Prostate gland (tissue), 2 donors: Measurements from ENCODE around the gene CKMT1B. TPM values are rescaled to one million over a fixed set of nuclear protein-coding genes. Genes with fewer than 3 reads are reported as not detected.
"Not testable (repeated sequence)": the region's sequence is repeated elsewhere in the genome, so short reads cannot be mapped to it uniquely, and the experiment has no call there.

Experiments
- DNase-seq: peaks from one replicate; pipeline ENCODE4 v3.0.0-alpha.2; 2019; ENCODE audit warnings: low spot score
- H3K27ac ChIP-seq, 2 donors: fragments of 200-600 bp; sonication (generic); 2 replicates each; pipeline ENCODE4 v1.5.1; 2017 to 2019
- H3K27me3 ChIP-seq: fragments of 200-600 bp; sonication (generic); replicated peaks from 2 replicates; pipeline ENCODE4 v1.5.1; 2019; ENCODE audit not compliant: insufficient read depth
- H3K36me3 ChIP-seq, 2 donors: fragments of 200-600 bp; sonication (generic); 1 replicate in 1 of 2; 2 replicates in 1 of 2; pipeline versions ENCODE4 v1.5.1 to v1.8.1; 2017 to 2019
- H3K4me1 ChIP-seq: fragments of 200-600 bp; sonication (generic); replicated peaks from 2 replicates; pipeline ENCODE4 v1.5.1; 2019
- H3K4me3 ChIP-seq, 2 donors: fragments of 200-600 bp; sonication (generic); 2 replicates each; pipeline ENCODE4 v1.5.1; 2017 to 2019
- H3K9me3 ChIP-seq: fragments of 200-600 bp; sonication (generic); 2 replicates; pipeline ENCODE4 v1.5.1; 2017
- POLR2A ChIP-seq: fragments of 450-650 bp; IDR thresholded peaks from one replicate; pipeline ENCODE4 v1.6.1; 2016; ENCODE audit warnings: antibody characterized with exemption, mild to moderate bottlenecking
- POLR2AphosphoS5 ChIP-seq: sonication (generic); formaldehyde crosslinking; IDR thresholded peaks from one replicate; pipeline ENCODE4 v1.6.1; 2017; ENCODE audit warnings: antibody characterized with exemption
- WGBS: methylation state at CpG from one replicate; pipeline ENCODE4 v1.1.5; 2018; 5-methylcytosine and 5-hydroxymethylcytosine counted together
- intact Hi-C: fragments of 100-400 bp; cut with DNase I; formaldehyde crosslinking; loops from one replicate; pipeline ENCODE4 v1.14.2; 2022
- total RNA-seq, 2 donors: library from RNA; depleted of rRNA; stranded (reverse); fragments of >200 nt; gene quantifications; one replicate each; pipeline ENCODE4 v1.1.0, GENCODE V29; 2016
- TF ChIP-seq, protein P1 (sequence below), 4 experiments: fragments of 200-600 bp in 2 of 4; fragments of 450-650 bp in 2 of 4; sonication (generic) in 2 of 4; IDR thresholded peaks; 1 replicate in 3 of 4; 2 replicates in 1 of 4; pipeline ENCODE4 v1.5.1; 2016 to 2019; ENCODE audit warnings: antibody characterized with exemption in 4 of 4, mild to moderate bottlenecking in 2 of 4, moderate library complexity in 2 of 4

The CKMT1B gene
- total RNA-seq, 2 donors from 2014 or later: 3.5 to 18.9 TPM

DNA sequence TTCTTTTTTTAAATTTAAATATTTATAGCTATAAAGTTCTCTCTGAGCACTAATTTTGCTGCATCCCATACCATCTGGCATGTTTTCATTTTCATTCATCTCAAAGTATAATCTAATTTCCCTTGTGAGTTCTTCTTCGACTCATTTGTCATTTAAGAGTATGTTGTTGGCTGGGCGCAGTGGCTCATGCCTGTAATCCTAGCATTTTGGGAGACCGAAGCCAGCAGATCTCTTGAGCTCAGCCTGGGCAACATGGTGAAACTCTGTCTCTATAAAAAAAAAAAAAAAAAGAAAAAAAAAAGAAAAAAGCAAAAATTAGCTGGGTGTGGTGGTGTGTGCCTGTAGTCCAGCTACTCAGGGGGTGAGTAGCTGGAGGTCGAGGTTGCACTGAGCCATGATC lies 41.6 kb upstream of the CKMT1B start:
- Histone ChIP-seq H3K27me3 (no peaks in the 10 kb centered on the region), H3K4me3 (no peak overlapping the region), H3K9me3 (no peaks in the 10 kb centered on the region), H3K36me3 (no peaks in the 10 kb centered on the region), H3K27ac (no peak overlapping the region), H3K4me1 (no peaks in the 10 kb centered on the region)
- 97% methylated on average over 4 of the region's 4 CpGs for WGBS
- DNase-seq: no peak
- intact Hi-C loops: no loop called here
- TF ChIP-seq POLR2AphosphoS5: no peak
- TF ChIP-seq, protein P1, sequence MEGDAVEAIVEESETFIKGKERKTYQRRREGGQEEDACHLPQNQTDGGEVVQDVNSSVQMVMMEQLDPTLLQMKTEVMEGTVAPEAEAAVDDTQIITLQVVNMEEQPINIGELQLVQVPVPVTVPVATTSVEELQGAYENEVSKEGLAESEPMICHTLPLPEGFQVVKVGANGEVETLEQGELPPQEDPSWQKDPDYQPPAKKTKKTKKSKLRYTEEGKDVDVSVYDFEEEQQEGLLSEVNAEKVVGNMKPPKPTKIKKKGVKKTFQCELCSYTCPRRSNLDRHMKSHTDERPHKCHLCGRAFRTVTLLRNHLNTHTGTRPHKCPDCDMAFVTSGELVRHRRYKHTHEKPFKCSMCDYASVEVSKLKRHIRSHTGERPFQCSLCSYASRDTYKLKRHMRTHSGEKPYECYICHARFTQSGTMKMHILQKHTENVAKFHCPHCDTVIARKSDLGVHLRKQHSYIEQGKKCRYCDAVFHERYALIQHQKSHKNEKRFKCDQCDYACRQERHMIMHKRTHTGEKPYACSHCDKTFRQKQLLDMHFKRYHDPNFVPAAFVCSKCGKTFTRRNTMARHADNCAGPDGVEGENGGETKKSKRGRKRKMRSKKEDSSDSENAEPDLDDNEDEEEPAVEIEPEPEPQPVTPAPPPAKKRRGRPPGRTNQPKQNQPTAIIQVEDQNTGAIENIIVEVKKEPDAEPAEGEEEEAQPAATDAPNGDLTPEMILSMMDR (IDR thresholded peaks at IDR 0.05): no peak
- TF ChIP-seq POLR2A: no peak

DNA sequence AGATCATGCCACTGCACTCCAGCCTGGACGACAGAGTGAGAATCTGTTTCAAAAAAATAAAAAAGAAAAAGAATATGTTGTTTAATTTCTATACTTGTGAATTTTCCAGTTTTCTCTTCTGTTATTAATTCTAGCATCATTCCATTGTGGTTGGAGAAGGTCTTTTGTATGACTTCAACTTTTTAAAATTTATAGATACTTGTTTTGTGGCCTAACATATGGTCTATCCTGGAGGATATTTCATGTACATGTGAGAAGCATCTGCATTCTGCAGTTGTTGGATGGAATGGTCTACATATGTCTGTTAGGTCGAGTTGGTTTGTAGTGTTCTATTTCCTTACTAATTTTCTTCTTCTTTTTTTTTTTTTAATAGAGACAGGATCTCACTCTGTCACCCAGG lies 40.8 kb upstream of the CKMT1B start:
- no peaks in the 10 kb centered on the region for H3K27me3 ChIP-seq
- H3K4me3 ChIP-seq: no peak overlapping the region
- intact Hi-C loops: no loop called here
- no peaks in the 10 kb centered on the region for H3K4me1 ChIP-seq
- TF ChIP-seq POLR2A (no peak), POLR2AphosphoS5 (no peak)
- TF ChIP-seq, protein P1 (IDR thresholded peaks at IDR 0.05): no peak
- H3K9me3 ChIP-seq: no peaks in the 10 kb centered on the region
- H3K27ac ChIP-seq: no peak overlapping the region
- DNase-seq: no peak
- 79% methylated on average over 2 of the region's 2 CpGs for WGBS
- no peaks in the 10 kb centered on the region for H3K36me3 ChIP-seq

DNA sequence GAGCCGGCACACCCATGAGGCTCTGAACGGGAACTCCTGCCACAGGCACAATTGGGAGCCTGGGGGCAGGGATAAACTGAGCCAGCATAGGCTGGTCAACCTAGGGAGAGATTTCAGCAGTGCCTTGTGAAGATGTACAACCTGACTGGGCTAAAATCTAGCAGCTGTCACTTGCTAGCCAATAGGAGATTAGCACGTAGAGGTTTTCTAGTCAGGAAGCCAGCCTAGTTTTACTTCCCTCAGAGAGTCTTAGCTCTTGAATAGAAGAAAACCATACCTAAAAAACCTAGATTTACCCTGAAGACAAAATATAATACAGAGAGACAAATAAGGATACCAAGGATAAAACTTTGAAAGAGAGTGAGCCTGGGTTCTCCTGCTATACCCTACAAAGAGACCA lies 31.1 kb upstream of the CKMT1B start:
- H3K36me3 ChIP-seq, H3K27me3 ChIP-seq, H3K9me3 ChIP-seq, H3K4me1 ChIP-seq, H3K4me3 ChIP-seq, H3K27ac ChIP-seq, DNase-seq, intact Hi-C loops: not testable (repeated sequence)
- WGBS: no CpG with 5 or more reads among the region's 3 CpGs

DNA sequence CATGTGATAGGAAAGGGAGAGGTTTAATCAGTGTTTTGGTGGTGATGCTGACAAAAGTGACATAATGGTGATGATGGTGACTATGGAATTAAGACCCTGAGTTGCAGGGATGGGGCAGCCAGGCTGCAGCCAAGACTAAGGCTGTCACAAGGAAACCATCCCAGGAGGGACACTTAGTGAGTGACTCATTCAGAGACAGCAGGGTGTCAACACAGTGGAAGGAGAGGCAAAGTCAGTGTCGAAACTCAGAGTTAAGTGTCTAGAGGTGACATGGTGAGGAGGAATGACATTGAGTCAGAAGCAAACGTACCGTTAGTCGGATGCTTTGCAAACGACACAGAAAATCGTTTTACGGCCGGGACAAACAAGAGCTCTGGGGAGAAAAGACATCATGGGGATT lies 30.0 kb upstream of the CKMT1B start:
- no CpG with 5 or more reads among the region's 8 CpGs for WGBS
- H3K4me1 ChIP-seq, H3K27me3 ChIP-seq, intact Hi-C loops, H3K9me3 ChIP-seq, H3K27ac ChIP-seq, H3K4me3 ChIP-seq, H3K36me3 ChIP-seq, DNase-seq: not testable (repeated sequence)

DNA sequence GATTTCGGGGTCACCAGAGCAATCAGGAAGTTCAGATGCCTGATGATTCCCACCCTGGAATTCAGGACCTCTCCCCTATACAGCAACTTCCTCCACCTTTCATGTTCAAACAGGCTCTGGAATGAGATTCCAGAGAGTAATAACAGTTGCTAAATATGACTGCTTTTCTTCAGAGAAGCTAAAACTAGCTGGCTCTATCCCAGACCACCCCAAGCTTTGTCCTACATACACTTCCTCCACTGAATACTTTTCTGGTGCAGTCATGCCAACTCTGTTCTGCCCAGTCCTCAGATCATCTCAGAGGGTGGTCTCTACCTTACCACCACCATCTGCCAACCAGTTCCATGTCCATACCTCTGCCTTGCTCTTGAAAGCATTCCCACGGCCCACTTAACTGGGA lies 27.2 kb upstream of the CKMT1B start:
- H3K9me3 ChIP-seq, H3K27ac ChIP-seq, DNase-seq, H3K4me3 ChIP-seq, H3K27me3 ChIP-seq, intact Hi-C loops, H3K4me1 ChIP-seq, H3K36me3 ChIP-seq: not testable (repeated sequence)
- WGBS: no CpG with 5 or more reads among the region's 2 CpGs

DNA sequence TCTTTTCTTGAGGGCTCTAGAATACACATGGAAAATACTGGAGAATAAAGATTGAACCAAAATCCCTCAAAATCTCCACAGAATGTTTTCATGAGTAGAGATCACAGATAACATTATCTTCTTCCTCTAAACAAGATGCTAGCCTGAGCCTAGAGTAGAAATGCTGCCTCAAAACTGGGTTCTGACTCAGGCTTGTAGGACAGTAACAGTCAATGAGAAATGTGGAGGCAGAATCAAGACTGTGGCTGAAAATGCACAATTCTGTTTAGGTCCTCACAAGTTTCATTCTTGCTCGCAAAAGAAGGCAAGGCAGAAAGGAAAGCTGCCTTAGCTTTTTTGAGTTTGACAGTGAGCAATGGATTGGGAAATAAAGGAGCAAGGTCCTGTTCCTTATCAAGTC lies 19.2 kb upstream of the CKMT1B start:
- H3K27me3 ChIP-seq, H3K27ac ChIP-seq, H3K4me3 ChIP-seq, DNase-seq, H3K36me3 ChIP-seq, intact Hi-C loops, H3K4me1 ChIP-seq, H3K9me3 ChIP-seq: not testable (repeated sequence)
- no CpG with 5 or more reads among the region's 1 CpG for WGBS

DNA sequence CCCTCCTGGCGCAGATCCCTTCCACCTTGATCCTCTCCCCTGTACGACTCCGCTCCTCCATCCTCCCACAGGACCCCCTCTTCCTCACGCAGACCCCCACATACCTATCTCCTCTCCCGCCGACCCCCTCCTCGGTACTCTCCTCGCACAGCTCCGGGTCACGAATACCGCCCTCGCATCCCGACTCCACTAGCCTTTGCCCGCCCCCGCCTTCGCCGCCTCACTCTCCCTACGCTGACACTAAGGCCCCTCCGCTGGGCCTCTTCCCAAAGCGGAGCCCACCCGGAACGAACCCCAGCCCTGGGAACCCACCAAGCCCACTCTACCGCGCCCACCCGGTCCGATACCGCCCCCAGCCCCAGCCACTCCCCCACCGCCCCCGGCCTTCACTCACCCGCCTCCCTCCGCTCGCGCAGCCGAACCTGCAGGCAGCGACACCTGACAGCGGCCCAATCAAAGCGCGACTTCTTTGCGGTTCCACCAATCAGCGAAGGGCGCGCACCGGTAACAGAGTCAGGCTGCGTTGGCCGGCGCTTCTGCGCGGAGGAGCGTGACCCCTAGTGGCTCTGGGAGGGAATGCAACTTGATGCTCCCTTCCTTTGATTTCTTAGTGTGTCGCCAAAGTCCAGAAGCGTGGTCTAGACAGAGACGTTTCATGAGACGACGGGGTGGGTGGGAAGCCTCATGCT lies 3.9 kb upstream of the CKMT1B start, which contains the start of gene PPIP5K1:
Gene PPIP5K1, minus strand, starts transcription at position 431 of the 689 bp plus-strand sequence. CDS start 5,704 bp downstream, outside the sequence.
- H3K36me3 ChIP-seq, intact Hi-C loops, DNase-seq, H3K4me3 ChIP-seq, H3K9me3 ChIP-seq, H3K4me1 ChIP-seq, H3K27ac ChIP-seq, H3K27me3 ChIP-seq: not testable (repeated sequence)
- WGBS: no CpG with 5 or more reads among the region's 54 CpGs

DNA sequence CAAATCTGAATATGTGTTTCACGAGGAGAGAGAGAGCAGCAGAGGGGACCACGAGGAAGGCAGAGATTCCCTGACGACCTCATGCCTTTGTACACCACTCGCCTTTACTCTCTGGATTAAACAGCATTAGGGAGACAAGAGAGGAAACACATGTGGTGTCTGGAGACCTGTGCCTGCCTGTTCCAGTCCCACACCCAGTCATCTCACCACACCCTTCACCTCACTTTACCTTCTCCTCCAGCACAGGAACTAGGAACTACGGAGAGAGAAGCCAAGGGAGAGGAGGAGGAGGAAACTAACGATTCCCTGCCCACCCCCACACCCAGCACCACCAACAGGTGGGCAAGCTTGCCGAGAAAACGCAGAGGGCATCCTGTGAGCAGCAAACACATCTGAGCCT lies 986 bp upstream of the CKMT1B start:
- H3K27ac ChIP-seq, H3K4me3 ChIP-seq, H3K27me3 ChIP-seq, intact Hi-C loops, H3K9me3 ChIP-seq, H3K36me3 ChIP-seq, DNase-seq, H3K4me1 ChIP-seq: not testable (repeated sequence)
- 10% methylated on average over 4 of the region's 8 CpGs for WGBS

DNA sequence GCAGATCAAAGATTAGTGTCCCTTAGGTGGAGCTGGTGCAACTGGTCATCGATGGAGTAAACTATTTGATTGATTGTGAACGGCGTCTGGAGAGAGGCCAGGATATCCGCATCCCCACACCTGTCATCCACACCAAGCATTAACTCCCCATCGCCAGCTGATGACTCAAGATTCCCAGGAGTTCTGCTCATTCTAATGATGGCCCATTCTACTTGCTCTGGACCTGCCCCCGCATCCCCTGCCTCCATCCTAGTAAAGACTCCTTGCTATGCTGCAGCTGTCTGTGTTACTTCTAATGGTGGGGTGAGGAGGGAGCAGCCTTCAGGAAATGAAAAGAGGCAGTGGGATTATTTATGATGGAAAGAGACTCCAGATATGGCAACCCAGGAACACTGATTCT lies 5.3 kb downstream of the CKMT1B start:
- H3K9me3 ChIP-seq, H3K4me3 ChIP-seq, DNase-seq, H3K27me3 ChIP-seq, H3K27ac ChIP-seq, H3K36me3 ChIP-seq, H3K4me1 ChIP-seq, intact Hi-C loops: not testable (repeated sequence)
- 85% methylated on average over 6 of the region's 6 CpGs for WGBS

DNA sequence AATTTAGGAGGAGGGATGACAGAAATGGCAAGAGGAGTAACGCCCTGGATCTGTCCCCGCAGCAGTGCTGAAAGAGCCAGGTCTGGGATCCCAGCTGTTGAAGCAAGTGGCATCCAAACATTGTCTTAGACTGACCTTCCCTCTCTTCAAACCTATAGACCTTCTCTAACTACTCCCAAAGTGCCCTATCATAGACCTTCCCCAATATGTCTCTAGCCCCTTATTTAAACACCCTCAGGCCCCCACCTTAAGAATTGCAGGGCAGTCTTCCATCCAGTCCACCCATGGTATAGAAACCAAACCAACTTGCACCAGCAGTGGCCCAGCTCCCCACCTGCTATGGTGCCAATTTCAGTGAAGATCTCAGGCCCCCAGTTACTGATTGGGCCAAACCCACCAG lies 6.4 kb downstream of the CKMT1B start:
- H3K27ac ChIP-seq, H3K4me3 ChIP-seq, H3K36me3 ChIP-seq, intact Hi-C loops, DNase-seq, H3K4me1 ChIP-seq, H3K9me3 ChIP-seq, H3K27me3 ChIP-seq: not testable (repeated sequence)
- no CpG with 5 or more reads among the region's 2 CpGs for WGBS

DNA sequence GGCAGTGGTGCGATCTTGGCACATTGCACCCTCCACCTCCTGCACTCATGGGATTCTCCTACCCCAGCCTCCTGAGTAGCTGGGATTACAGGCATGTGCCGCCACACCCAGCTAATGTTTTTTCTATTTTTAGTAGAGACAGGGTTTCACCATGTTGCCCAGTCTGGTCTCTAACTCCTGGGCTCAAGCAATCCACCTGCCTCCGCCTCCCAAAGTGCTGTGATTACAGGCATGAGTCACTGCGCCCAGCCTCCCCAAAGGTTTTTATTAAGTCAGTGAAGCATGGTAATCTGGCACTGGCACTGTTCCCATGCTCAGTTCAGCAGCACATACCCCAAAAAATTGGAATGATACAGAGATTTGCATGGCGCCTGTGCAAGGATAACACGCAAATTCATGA lies 8.4 kb downstream of the CKMT1B start:
- H3K4me1 ChIP-seq, H3K27me3 ChIP-seq, H3K27ac ChIP-seq, H3K36me3 ChIP-seq, intact Hi-C loops, H3K9me3 ChIP-seq, H3K4me3 ChIP-seq, DNase-seq: not testable (repeated sequence)
- WGBS: 84% methylated on average over 6 of the region's 6 CpGs
